Left ventricle myocardium inferior (tissue), 1 donor: ENCODE measurements around the gene DNAJB7. TPM values are rescaled to one million over a fixed set of nuclear protein-coding genes. Genes with fewer than 3 reads are reported as not detected.
A peak's percentile ranks its signal among the peaks of the same experiment; 100 is the strongest.

Experiments
- DNase-seq: peaks from one replicate; pipeline ENCODE4 v3.0.0-alpha.2; 2020
- H3K27ac ChIP-seq: fragments of 200-600 bp; replicated peaks from 2 replicates; pipeline ENCODE4 v1.8.0; 2021
- H3K27me3 ChIP-seq: fragments of 200-600 bp; 2 replicates; pipeline ENCODE4 v1.8.0; 2021; ENCODE audit warnings: low read depth
- H3K36me3 ChIP-seq: fragments of 200-600 bp; 2 replicates; pipeline ENCODE4 v1.8.0; 2021
- H3K4me1 ChIP-seq: fragments of 200-600 bp; 2 replicates; pipeline ENCODE4 v1.8.0; 2021
- H3K4me3 ChIP-seq: fragments of 200-600 bp; 2 replicates; pipeline ENCODE4 v1.8.0; 2021; ENCODE audit warnings: mild to moderate bottlenecking, moderate library complexity
- H3K9me3 ChIP-seq: fragments of 200-600 bp; replicated peaks from 2 replicates; pipeline ENCODE4 v1.8.0; 2021
- CTCF ChIP-seq: fragments of 200-600 bp; IDR thresholded peaks from 2 replicates; pipeline ENCODE4 v1.8.0; 2021; ENCODE audit warnings: antibody characterized with exemption, mild to moderate bottlenecking, borderline replicate concordance
- intact Hi-C: fragments of 100-400 bp; cut with micrococcal nuclease; formaldehyde crosslinking; loops from one replicate; pipeline ENCODE4 v1.11.0; 2022
- long read RNA-seq: library from polyadenylated mRNA; unstranded; transcript quantifications from one replicate; pipeline ENCODE4 v2.0.0, GENCODE V29; 2021
- total RNA-seq: library from RNA; stranded (reverse); fragmentation: NEBNext Ultra II Directional; extraction: Animal tissue kit (Norgen Biotek cat#: 25700); gene quantifications from one replicate; pipeline ENCODE4 v1.2.1, GENCODE V29; 2021
- donor health status: DM: no; HTN: yes; CAD: no; lungs with severe emphysema.

Gene DNAJB7
- total RNA-seq: not detected
- long read RNA-seq, partial matches to known transcripts: 0 of 3 reads
- long read RNA-seq, other reads (novel, unspliced or antisense): 0 of 3 reads

- intact Hi-C loops: no loop called here
- H3K36me3 ChIP-seq: peaks cover 15% of the 10 kb centered on the region
- H3K4me3 ChIP-seq: no peak within 1 kb of the TSS
- peaks cover 30% of the 10 kb centered on the region for H3K4me1 ChIP-seq
- no peak for TF ChIP-seq CTCF
- H3K9me3 ChIP-seq: no peaks in the 10 kb centered on the region
- H3K27me3 ChIP-seq: no peaks in the 10 kb centered on the region
- no peak within 1 kb of the TSS for H3K27ac ChIP-seq
- no peak for DNase-seq
Measured at GRCh38 chr22:40862013-40862412, at the start of gene DNAJB7. TSS of gene DNAJB7 (minus strand) at chr22:40862113. CDS start at chr22:40861994, 119 bp downstream.

- Histone ChIP-seq H3K27me3 (no peaks in the 10 kb centered on the region), H3K4me1 (no peaks in the 10 kb centered on the region), H3K9me3 (no peaks in the 10 kb centered on the region), H3K27ac (no peak overlapping the region), H3K36me3 (peaks cover 61% of the 10 kb centered on the region), H3K4me3 (no peak overlapping the region)
- no peak for DNase-seq
- no peak for TF ChIP-seq CTCF
- intact Hi-C loops: no loop called here
Measured at GRCh38 chr22:40908895-40909294, 47.0 kb upstream of the DNAJB7 start.

- no peak for TF ChIP-seq CTCF
- Histone ChIP-seq H3K4me1 (peaks cover 11% of the 10 kb centered on the region), H3K4me3 (no peak overlapping the region), H3K27me3 (no peaks in the 10 kb centered on the region), H3K27ac (no peak overlapping the region), H3K36me3 (peaks cover 18% of the 10 kb centered on the region), H3K9me3 (no peaks in the 10 kb centered on the region)
- DNase-seq: no peak
- intact Hi-C loops: no loop called here
Measured at GRCh38 chr22:40904101-40904500, 42.2 kb upstream of the DNAJB7 start.

- Histone ChIP-seq H3K9me3 (no peaks in the 10 kb centered on the region), H3K27me3 (no peaks in the 10 kb centered on the region), H3K4me1 (peaks cover 23% of the 10 kb centered on the region), H3K27ac (no peak overlapping the region), H3K36me3 (no peaks in the 10 kb centered on the region), H3K4me3 (no peak overlapping the region)
- no peak for DNase-seq
- intact Hi-C loops: no loop called here
- TF ChIP-seq CTCF: peak; percentile 53
Measured at GRCh38 chr22:40898850-40899357, 37.0 kb upstream of the DNAJB7 start.

- H3K36me3 ChIP-seq: peaks cover 25% of the 10 kb centered on the region
Measured at GRCh38 chr22:40894417-40894816, 32.5 kb upstream of the DNAJB7 start.

More at GRCh38 chr22:40894417-40894816, 32.5 kb upstream of the DNAJB7 start:
- no peak overlapping the region for H3K4me3 ChIP-seq
- no peaks in the 10 kb centered on the region for H3K9me3 ChIP-seq
- intact Hi-C loops: no loop called here
- no peak for TF ChIP-seq CTCF
- DNase-seq: no peak
- no peaks in the 10 kb centered on the region for H3K27me3 ChIP-seq
- peaks cover 17% of the 10 kb centered on the region for H3K4me1 ChIP-seq
- no peak overlapping the region for H3K27ac ChIP-seq
